ENCODE data around the gene GADD45B. TPM values are rescaled to one million over a fixed set of nuclear protein-coding genes. Genes with fewer than 3 reads are reported as not detected.

GADD45B gene
- total RNA-seq, 1 experiment from 2014 or later: 37.9 TPM

DNA sequence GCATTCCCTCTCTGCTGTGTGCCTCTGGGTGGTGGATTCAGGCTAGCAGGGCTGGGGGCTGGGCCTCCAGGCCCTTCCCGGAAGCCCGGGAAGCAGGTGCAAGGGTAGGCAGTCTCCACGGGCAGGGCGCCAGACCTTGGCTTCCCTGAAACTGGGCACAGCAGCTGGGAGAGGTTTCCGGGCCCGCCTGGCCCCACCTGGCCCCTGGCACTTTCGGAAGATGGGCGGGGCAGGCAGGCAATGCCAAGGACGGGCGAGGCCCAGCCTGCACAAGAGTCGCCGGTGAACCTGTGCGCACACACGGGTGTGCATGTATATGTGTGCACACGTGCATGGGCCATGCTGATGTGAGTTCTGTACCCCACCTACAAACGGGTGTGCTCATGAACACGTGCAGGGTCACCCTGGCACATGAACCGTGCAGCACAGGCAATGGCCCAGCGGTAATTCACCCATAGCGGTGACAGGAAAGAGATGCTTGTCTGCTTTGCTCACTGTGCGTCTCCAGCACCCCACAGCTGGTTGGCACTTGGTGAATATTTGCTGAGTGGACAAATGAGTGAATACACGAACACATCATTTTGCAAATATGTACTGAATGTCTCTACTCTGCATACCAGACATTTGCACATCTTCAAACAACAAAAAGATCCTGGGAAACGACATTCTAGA, 15.3 kb downstream of the GADD45B start (continued):
- TF ChIP-seq, protein P1, sequence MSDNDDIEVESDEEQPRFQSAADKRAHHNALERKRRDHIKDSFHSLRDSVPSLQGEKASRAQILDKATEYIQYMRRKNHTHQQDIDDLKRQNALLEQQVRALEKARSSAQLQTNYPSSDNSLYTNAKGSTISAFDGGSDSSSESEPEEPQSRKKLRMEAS (IDR thresholded peaks at IDR 0.05): peak; percentile 69

DNA sequence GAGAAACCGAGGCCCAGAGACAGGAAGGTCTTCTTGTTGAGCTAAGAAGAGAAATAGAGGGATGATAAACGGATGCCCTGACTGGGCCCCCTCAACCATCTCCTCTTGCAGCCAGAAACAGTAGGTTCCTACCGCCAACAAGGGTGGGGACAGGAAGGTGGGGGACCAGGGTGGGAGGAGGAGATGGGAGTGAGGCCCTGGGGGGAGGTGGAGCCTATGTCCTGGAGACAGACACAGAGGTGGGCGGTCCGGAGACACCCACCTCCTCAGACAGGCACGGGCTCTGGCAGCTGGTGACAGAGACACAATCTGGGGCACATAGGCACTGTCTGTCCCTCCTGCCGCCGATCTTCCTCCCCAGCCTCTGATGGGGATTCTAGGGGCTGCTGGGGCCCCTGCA, 16.9 kb downstream of the GADD45B start:
- Histone ChIP-seq H3K4me2 (ENCODE audit: low read length) (no peak overlapping the region), H3K4me1 (ENCODE audit: control insufficient read depth in 1 of 2, insufficient read depth in 2 of 2, low read length in 2 of 2) (peaks cover 39 to 70% of the 10 kb centered on the region in 2 experiments), H3K36me3 (ENCODE audit: control insufficient read depth in 1 of 2, insufficient read depth in 2 of 2, low read length in 2 of 2) (no peaks in the 10 kb centered on the region), H3K9me2 (ENCODE audit: insufficient read depth) (no peaks in the 10 kb centered on the region), H3K27me3 (ENCODE audit: insufficient read depth, low read length) (no peaks in the 10 kb centered on the region), H3K79me2 (ENCODE audit: insufficient read depth, low read length) (no peaks in the 10 kb centered on the region), H3K9me3 (ENCODE audit: control insufficient read depth in 1 of 2, insufficient read depth in 1 of 2, low read depth in 1 of 2, low read length in 2 of 2) (0 out of 4 replicates have a peak, but pooled peaks cover 0 to 2% of the 10 kb centered on the region in 2 experiments), H2AFZ (ENCODE audit: low read depth, low read length, poor library complexity, severe bottlenecking) (no peak overlapping the region), H3K4me3 (replicated peaks in 1 of 2; ENCODE audit: low read depth in 1 of 2, low read length in 2 of 2) (no peak overlapping the region), H4K20me1 (ENCODE audit: insufficient read depth) (no peaks in the 10 kb centered on the region), H3K9ac (ENCODE audit: low read length) (no peak overlapping the region), H3K27ac (ENCODE audit: low read depth, low read length) (no peak overlapping the region)
- POLR2A ChIA-PET: interaction anchor here (1.3 kb wide), 1 partner anchor 17 kb away, joined by 9 read pairs; the partner anchor contains the start of gene GADD45B
- RAD21 ChIA-PET (ENCODE audit: low non-redundant PET in 1 of 2, low total read pairs in 2 of 2, uncharacterized antibody in 2 of 2, unreplicated experiment in 2 of 2): no interaction called here
- ATAC-seq (no peak), DNase-seq (ENCODE audit: low read depth, low spot score) (no peak)
- TF ChIP-seq POLR2A (IDR thresholded peaks at IDR 0.05; ENCODE audit: borderline replicate concordance, extremely low read depth, insufficient read depth, insufficient read length): no peak
- no peak for TF ChIP-seq SP1 (IDR thresholded peaks at IDR 0.05; ENCODE audit: low read depth)
- no peak for TF ChIP-seq FOSL1 (IDR thresholded peaks at IDR 0.05; ENCODE audit: low read depth)
- TF ChIP-seq, protein P2, sequence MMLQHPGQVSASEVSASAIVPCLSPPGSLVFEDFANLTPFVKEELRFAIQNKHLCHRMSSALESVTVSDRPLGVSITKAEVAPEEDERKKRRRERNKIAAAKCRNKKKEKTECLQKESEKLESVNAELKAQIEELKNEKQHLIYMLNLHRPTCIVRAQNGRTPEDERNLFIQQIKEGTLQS (IDR thresholded peaks at IDR 0.05): no peak
- TF ChIP-seq, protein P3, sequence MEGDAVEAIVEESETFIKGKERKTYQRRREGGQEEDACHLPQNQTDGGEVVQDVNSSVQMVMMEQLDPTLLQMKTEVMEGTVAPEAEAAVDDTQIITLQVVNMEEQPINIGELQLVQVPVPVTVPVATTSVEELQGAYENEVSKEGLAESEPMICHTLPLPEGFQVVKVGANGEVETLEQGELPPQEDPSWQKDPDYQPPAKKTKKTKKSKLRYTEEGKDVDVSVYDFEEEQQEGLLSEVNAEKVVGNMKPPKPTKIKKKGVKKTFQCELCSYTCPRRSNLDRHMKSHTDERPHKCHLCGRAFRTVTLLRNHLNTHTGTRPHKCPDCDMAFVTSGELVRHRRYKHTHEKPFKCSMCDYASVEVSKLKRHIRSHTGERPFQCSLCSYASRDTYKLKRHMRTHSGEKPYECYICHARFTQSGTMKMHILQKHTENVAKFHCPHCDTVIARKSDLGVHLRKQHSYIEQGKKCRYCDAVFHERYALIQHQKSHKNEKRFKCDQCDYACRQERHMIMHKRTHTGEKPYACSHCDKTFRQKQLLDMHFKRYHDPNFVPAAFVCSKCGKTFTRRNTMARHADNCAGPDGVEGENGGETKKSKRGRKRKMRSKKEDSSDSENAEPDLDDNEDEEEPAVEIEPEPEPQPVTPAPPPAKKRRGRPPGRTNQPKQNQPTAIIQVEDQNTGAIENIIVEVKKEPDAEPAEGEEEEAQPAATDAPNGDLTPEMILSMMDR (IDR thresholded peaks at IDR 0.05 in 2 of 3, conservative IDR thresholded peaks at IDR 0.05 in 1 of 3; ENCODE audit: borderline replicate concordance in 1 of 3, insufficient read depth in 1 of 3, low read depth in 2 of 3, low read length in 2 of 3): no peak
- no peak for TF ChIP-seq CEBPB (IDR thresholded peaks at IDR 0.05; ENCODE audit: low read depth)
- no peak for TF ChIP-seq TCF7L2 (IDR thresholded peaks at IDR 0.05; ENCODE audit: borderline replicate concordance, extremely low read depth, insufficient read depth, insufficient read length)
- no peak for TF ChIP-seq POLR2AphosphoS5 (IDR thresholded peaks at IDR 0.05; ENCODE audit: low read depth, low read length)
- no peak for TF ChIP-seq SIN3A (IDR thresholded peaks at IDR 0.05; ENCODE audit: low read depth)
- no peak for TF ChIP-seq ZNF274 (IDR thresholded peaks at IDR 0.05; ENCODE audit: low read depth, low read length)
- TF ChIP-seq YY1 (IDR thresholded peaks at IDR 0.05; ENCODE audit: extremely low read depth, insufficient replicate concordance, low read depth, low read length): no peak
- TF ChIP-seq, protein P4, sequence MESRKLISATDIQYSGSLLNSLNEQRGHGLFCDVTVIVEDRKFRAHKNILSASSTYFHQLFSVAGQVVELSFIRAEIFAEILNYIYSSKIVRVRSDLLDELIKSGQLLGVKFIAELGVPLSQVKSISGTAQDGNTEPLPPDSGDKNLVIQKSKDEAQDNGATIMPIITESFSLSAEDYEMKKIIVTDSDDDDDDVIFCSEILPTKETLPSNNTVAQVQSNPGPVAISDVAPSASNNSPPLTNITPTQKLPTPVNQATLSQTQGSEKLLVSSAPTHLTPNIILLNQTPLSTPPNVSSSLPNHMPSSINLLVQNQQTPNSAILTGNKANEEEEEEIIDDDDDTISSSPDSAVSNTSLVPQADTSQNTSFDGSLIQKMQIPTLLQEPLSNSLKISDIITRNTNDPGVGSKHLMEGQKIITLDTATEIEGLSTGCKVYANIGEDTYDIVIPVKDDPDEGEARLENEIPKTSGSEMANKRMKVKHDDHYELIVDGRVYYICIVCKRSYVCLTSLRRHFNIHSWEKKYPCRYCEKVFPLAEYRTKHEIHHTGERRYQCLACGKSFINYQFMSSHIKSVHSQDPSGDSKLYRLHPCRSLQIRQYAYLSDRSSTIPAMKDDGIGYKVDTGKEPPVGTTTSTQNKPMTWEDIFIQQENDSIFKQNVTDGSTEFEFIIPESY (IDR thresholded peaks at IDR 0.05; ENCODE audit: extremely low read depth, insufficient replicate concordance, low read length): no peak
- TF ChIP-seq EZH2 (IDR thresholded peaks at IDR 0.05): no peak
- no peak for TF ChIP-seq ELF1 (IDR thresholded peaks at IDR 0.05; ENCODE audit: borderline replicate concordance, low read depth)
- no peak for TF ChIP-seq ZFX (IDR thresholded peaks at IDR 0.05)
- TF ChIP-seq EZH2phosphoT487 (IDR thresholded peaks at IDR 0.05; ENCODE audit: borderline replicate concordance): no peak
- BruUV-seq (replicated peaks): no TSS peak
- CTCF ChIA-PET: interaction anchor here (0.8 kb wide), 1 partner anchor 17 kb away, joined by 3 read pairs; the partner anchor contains the start of gene GADD45B
- intact Hi-C loops (cut with micrococcal nuclease): no loop called here

All from HCT116 (cell line).